Neural cell (in vitro differentiated cells): ENCODE results near the gene ADD1. TPM values are rescaled to one million over a fixed set of nuclear protein-coding genes. Genes with fewer than 3 reads are reported as not detected.

ENCODE experiments used
- H2AFZ ChIP-seq: fragments of 200-600, 300-800 bp; sonication (generic), shearing (Covaris generic); 2 replicates; pipeline ENCODE4 v1.6.0; 2014; ENCODE audit warnings: low read depth, mild to moderate bottlenecking, antibody characterized with exemption, low read length, moderate library complexity
- H3F3A ChIP-seq: fragments of 200-600 bp; shearing (Covaris generic); 2 replicates; pipeline ENCODE4 v1.6.1; 2016; ENCODE audit warnings: mild to moderate bottlenecking, moderate library complexity, mixed read lengths, antibody characterized with exemption, low read length; ENCODE audit not compliant: insufficient read depth, poor library complexity, severe bottlenecking
- H3K27ac ChIP-seq: fragments of 200-600, 300-800 bp; sonication (generic), shearing (Covaris generic); 2 replicates; pipeline ENCODE4 v1.5.1; 2014; ENCODE audit warnings: mild to moderate bottlenecking, low read length, moderate library complexity
- H3K27me3 ChIP-seq: fragments of 300-800, 200-600 bp; sonication (generic), shearing (Covaris generic); 2 replicates; pipeline ENCODE4 v1.6.0; 2014; ENCODE audit warnings: mild to moderate bottlenecking, low read depth, low read length, moderate library complexity; ENCODE audit not compliant: insufficient read depth
- H3K36me3 ChIP-seq: fragments of 300-800, 200-600 bp; sonication (generic), shearing (Covaris generic); 2 replicates; pipeline ENCODE4 v1.5.1; 2014; ENCODE audit warnings: mild to moderate bottlenecking, antibody characterized with exemption, low read length, moderate library complexity; ENCODE audit not compliant: insufficient read depth
- H3K4me2 ChIP-seq: fragments of 300-800, 200-600 bp; sonication (generic), shearing (Covaris generic); 2 replicates; pipeline ENCODE4 v1.6.0; 2014; ENCODE audit warnings: mild to moderate bottlenecking, low read length
- H3K4me3 ChIP-seq: fragments of 300-800, 200-600 bp; sonication (generic), shearing (Covaris generic); 2 replicates; pipeline ENCODE4 v1.5.1; 2014; ENCODE audit warnings: mild to moderate bottlenecking, low read length, moderate library complexity
- H3K79me2 ChIP-seq: fragments of 200-600 bp; shearing (Covaris generic); replicated peaks from 2 replicates; pipeline ENCODE4 v1.6.0; 2014; ENCODE audit warnings: mild to moderate bottlenecking, low read length, moderate library complexity; ENCODE audit not compliant: insufficient read depth
- H3K9ac ChIP-seq: fragments of 300-800, 200-600 bp; sonication (generic), shearing (Covaris generic); 2 replicates; pipeline ENCODE4 v1.6.1; 2016; ENCODE audit warnings: mild to moderate bottlenecking, low read length, mixed read lengths
- H3K9me2 ChIP-seq: fragments of 200-600 bp; shearing (Covaris generic); 2 replicates; pipeline ENCODE4 v1.6.1; 2016; ENCODE audit warnings: mild to moderate bottlenecking, low read length, mixed read lengths; ENCODE audit not compliant: insufficient read depth
- H3K9me3 ChIP-seq: fragments of 200-600, 300-800 bp; sonication (generic), shearing (Covaris generic); 2 replicates; pipeline ENCODE4 v1.6.1; 2016; ENCODE audit warnings: mild to moderate bottlenecking, mixed run types, low read length, moderate library complexity, mixed read lengths
- H4K20me1 ChIP-seq: fragments of 200-600 bp; shearing (Covaris generic); 2 replicates; pipeline ENCODE4 v1.6.1; 2016; ENCODE audit warnings: mild to moderate bottlenecking, mixed run types; ENCODE audit not compliant: insufficient read depth
- CTCF ChIP-seq: fragments of 450-650 bp; IDR thresholded peaks from 2 replicates; pipeline ENCODE4 v1.5.1; 2014; ENCODE audit warnings: antibody characterized with exemption, mild to moderate bottlenecking, moderate library complexity; ENCODE audit not compliant: poor library complexity, severe bottlenecking
- EP300 ChIP-seq: fragments of 450-650 bp; conservative IDR thresholded peaks from 2 replicates; pipeline ENCODE4 v1.6.1; 2014; ENCODE audit warnings: antibody characterized with exemption, mild to moderate bottlenecking, moderate library complexity; ENCODE audit not compliant: poor library complexity, severe bottlenecking
- EZH2 ChIP-seq: fragments of 200-600, 300-800 bp; shearing (Covaris generic), sonication (generic); IDR thresholded peaks from 2 replicates; pipeline ENCODE4 v1.6.1; 2014; ENCODE audit warnings: antibody characterized with exemption, low read length, borderline replicate concordance, mild to moderate bottlenecking; ENCODE audit not compliant: insufficient read depth, poor library complexity, severe bottlenecking
- MXI1 ChIP-seq: fragments of 450-650 bp; conservative IDR thresholded peaks from 2 replicates; pipeline ENCODE4 v1.6.1; 2014; ENCODE audit warnings: antibody characterized with exemption, mild to moderate bottlenecking; ENCODE audit not compliant: poor library complexity, severe bottlenecking
- POLR2AphosphoS5 ChIP-seq: IDR thresholded peaks from 2 replicates; pipeline ENCODE4 v1.6.1; 2012
- RAD21 ChIP-seq: fragments of 450-650 bp; conservative IDR thresholded peaks from 2 replicates; pipeline ENCODE4 v1.6.1; 2014; ENCODE audit warnings: antibody characterized with exemption, mild to moderate bottlenecking, moderate library complexity
- SMC3 ChIP-seq: fragments of 450-650 bp; conservative IDR thresholded peaks from 2 replicates; pipeline ENCODE4 v1.6.1; 2014; ENCODE audit warnings: antibody characterized with exemption, mild to moderate bottlenecking, moderate library complexity; ENCODE audit not compliant: poor library complexity
- TAF1 ChIP-seq: IDR thresholded peaks from 2 replicates; pipeline ENCODE4 v1.6.1; 2012; ENCODE audit warnings: low read depth
- polyA plus RNA-seq: library from polyadenylated mRNA; depleted of rRNA; stranded (reverse); fragments of >200 nt; gene quantifications from 2 replicates; pipeline ENCODE4 v1.2.3, GENCODE V29; 2014
- TF ChIP-seq, protein P1 (sequence below): IDR thresholded peaks from 2 replicates; pipeline ENCODE4 v1.6.1; 2012; ENCODE audit warnings: borderline replicate concordance

ADD1 gene
- polyA plus RNA-seq, 1 donor from 2014 or later, result 190 TPM

DNA sequence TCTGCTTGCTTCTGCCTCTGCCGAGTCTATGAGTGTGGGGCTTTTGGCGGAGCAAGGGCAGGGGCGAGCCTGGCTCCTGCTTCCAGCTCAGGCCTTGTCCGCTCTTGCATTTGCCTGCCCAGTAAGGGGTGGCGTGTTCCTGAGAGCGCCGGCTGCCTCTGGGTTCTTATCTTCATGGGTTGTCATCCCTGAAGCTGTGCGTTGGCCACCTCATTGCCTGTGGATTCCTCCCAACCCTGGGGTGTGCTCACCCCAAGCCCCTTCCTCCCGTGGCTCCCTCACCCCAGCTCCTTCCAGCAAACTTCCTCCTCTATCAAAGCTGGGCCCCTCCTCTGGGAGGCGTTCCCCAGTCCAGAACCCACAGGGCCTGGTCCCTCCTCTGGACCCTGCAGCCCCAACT, 33.3 kb upstream of the ADD1 start:
- TF ChIP-seq POLR2AphosphoS5, result no peak
- TF ChIP-seq TAF1, result no peak
- no peak for TF ChIP-seq EZH2
- TF ChIP-seq CTCF, result no peak
- TF ChIP-seq MXI1, result no peak
- no peak for TF ChIP-seq EP300
- TF ChIP-seq SMC3, result no peak
- TF ChIP-seq, protein P1, sequence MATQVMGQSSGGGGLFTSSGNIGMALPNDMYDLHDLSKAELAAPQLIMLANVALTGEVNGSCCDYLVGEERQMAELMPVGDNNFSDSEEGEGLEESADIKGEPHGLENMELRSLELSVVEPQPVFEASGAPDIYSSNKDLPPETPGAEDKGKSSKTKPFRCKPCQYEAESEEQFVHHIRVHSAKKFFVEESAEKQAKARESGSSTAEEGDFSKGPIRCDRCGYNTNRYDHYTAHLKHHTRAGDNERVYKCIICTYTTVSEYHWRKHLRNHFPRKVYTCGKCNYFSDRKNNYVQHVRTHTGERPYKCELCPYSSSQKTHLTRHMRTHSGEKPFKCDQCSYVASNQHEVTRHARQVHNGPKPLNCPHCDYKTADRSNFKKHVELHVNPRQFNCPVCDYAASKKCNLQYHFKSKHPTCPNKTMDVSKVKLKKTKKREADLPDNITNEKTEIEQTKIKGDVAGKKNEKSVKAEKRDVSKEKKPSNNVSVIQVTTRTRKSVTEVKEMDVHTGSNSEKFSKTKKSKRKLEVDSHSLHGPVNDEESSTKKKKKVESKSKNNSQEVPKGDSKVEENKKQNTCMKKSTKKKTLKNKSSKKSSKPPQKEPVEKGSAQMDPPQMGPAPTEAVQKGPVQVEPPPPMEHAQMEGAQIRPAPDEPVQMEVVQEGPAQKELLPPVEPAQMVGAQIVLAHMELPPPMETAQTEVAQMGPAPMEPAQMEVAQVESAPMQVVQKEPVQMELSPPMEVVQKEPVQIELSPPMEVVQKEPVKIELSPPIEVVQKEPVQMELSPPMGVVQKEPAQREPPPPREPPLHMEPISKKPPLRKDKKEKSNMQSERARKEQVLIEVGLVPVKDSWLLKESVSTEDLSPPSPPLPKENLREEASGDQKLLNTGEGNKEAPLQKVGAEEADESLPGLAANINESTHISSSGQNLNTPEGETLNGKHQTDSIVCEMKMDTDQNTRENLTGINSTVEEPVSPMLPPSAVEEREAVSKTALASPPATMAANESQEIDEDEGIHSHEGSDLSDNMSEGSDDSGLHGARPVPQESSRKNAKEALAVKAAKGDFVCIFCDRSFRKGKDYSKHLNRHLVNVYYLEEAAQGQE, result no peak
- H2AFZ ChIP-seq, result no peak overlapping the region

DNA sequence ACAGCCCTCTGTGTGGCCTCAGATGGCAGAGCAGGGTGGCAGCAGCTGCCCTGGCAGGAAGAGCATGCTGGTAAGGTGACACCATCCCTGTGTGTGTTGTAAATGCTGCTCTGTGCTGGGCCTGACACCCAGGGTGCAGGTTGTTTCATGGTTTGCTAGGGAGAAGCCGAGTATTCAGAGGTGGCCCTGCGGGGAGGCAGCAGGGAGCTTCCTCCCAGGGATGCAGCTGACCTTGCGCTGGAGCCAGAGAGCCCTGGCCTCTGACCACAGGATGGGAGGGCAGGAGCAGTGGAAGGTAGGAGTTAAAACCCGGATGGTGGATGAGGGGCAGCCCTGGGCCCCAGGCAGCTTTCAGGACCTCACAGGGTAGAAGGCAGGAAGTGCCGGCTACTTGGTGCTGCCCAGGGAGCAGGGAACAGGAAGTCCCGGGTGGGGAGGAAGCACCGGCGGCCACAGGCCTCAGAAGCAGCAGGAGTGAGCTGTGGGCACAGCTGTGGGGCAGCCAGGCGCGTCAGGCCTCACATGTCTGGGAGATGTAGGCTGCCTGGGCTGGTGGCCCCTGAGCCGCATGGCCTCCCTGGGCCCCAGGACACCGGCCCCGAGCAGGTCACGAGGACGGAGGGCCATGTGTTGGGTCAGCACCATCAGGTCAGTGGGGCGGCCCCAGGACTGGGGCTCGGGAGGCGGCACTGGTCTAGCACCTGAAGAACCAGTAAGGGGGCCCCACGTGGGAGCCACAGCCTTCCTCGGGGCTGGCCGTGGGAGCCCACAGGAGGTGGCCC, 31.6 kb upstream of the ADD1 start:
- H3K36me3 ChIP-seq, result no peaks in the 10 kb centered on the region
- H3K79me2 ChIP-seq, result no peaks in the 10 kb centered on the region
- H3F3A ChIP-seq, result no peaks in the 10 kb centered on the region
- TF ChIP-seq MXI1 (no peak), EP300 (no peak), CTCF (no peak), RAD21 (no peak), SMC3 (no peak), POLR2AphosphoS5 (no peak), EZH2 (no peak), TAF1 (no peak)
- TF ChIP-seq, protein P1, result no peak
- no peaks in the 10 kb centered on the region for H3K9me3 ChIP-seq
- H2AFZ ChIP-seq, result no peak overlapping the region
- no peaks in the 10 kb centered on the region for H3K9me2 ChIP-seq
- no peak overlapping the region for H3K4me2 ChIP-seq
- no peak overlapping the region for H3K9ac ChIP-seq
- H4K20me1 ChIP-seq, result no peaks in the 10 kb centered on the region
- no peak overlapping the region for H3K4me3 ChIP-seq
- no peaks in the 10 kb centered on the region for H3K27me3 ChIP-seq
- H3K27ac ChIP-seq, result no peak overlapping the region

More for the DNA sequence above, 33.3 kb upstream of the ADD1 start:
- Histone ChIP-seq H3K4me3 (no peak overlapping the region), H3K27me3 (no peaks in the 10 kb centered on the region), H3K4me2 (no peak overlapping the region), H3F3A (no peaks in the 10 kb centered on the region), H3K36me3 (no peaks in the 10 kb centered on the region), H4K20me1 (no peaks in the 10 kb centered on the region), H3K79me2 (no peaks in the 10 kb centered on the region), H3K27ac (no peak overlapping the region), H3K9me2 (no peaks in the 10 kb centered on the region), H3K9ac (no peak overlapping the region), H3K9me3 (no peaks in the 10 kb centered on the region)
